KOPT-K1 (cell line): ENCODE data around the gene VAX1.
"Not testable (repeated sequence)": the region's sequence is repeated elsewhere in the genome, so short reads cannot be mapped to it uniquely, and the experiment has no call there.

ENCODE experiments used
- H3K27ac ChIP-seq: fragments of 200-600 bp; sonication (generic); 2 replicates; pipeline ENCODE4 v1.5.1; 2016; ENCODE audit warnings: antibody characterized with exemption, mild to moderate bottlenecking, low read depth, low read length; ENCODE audit not compliant: poor library complexity, severe bottlenecking
- H3K36me3 ChIP-seq: fragments of 200-600 bp; sonication (generic); 2 replicates; pipeline ENCODE4 v1.5.1; 2017; ENCODE audit warnings: antibody characterized with exemption, mild to moderate bottlenecking, low read length, moderate library complexity; ENCODE audit not compliant: insufficient read depth
- H3K9me3 ChIP-seq: fragments of 200-600 bp; sonication (generic); 2 replicates; pipeline ENCODE4 v1.5.1; 2017; ENCODE audit warnings: antibody characterized with exemption, low read length, mild to moderate bottlenecking; ENCODE audit not compliant: insufficient read depth, poor library complexity, severe bottlenecking

VAX1 gene

DNA sequence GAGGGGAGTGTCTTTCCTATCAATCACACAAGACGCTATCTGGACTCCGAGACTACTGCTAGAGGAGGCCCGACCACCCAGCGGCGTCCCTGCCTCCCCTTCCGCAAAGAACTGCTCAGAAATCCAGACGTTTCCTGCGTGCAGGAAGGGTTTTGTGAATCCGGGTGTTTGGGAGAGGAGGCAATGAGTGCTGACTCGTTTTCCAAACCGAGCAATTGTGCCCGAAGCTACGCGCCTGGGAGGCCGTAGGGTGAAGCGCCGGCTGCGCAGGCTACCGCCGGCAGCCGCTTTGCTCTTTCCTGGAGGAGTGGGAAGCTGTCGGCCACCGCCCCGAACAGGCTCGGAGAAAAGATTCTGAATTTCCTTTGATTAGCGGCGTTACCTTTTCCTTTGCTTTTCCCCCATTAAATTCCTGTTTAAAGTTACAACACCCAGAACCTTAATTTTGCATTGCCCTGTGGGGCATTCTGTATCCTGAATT is 5.3 kb downstream of the VAX1 start:
- Histone ChIP-seq H3K9me3 (peaks cover 5% of the 10 kb centered on the region), H3K27ac (no peak overlapping the region), H3K36me3 (no peaks in the 10 kb centered on the region)

DNA sequence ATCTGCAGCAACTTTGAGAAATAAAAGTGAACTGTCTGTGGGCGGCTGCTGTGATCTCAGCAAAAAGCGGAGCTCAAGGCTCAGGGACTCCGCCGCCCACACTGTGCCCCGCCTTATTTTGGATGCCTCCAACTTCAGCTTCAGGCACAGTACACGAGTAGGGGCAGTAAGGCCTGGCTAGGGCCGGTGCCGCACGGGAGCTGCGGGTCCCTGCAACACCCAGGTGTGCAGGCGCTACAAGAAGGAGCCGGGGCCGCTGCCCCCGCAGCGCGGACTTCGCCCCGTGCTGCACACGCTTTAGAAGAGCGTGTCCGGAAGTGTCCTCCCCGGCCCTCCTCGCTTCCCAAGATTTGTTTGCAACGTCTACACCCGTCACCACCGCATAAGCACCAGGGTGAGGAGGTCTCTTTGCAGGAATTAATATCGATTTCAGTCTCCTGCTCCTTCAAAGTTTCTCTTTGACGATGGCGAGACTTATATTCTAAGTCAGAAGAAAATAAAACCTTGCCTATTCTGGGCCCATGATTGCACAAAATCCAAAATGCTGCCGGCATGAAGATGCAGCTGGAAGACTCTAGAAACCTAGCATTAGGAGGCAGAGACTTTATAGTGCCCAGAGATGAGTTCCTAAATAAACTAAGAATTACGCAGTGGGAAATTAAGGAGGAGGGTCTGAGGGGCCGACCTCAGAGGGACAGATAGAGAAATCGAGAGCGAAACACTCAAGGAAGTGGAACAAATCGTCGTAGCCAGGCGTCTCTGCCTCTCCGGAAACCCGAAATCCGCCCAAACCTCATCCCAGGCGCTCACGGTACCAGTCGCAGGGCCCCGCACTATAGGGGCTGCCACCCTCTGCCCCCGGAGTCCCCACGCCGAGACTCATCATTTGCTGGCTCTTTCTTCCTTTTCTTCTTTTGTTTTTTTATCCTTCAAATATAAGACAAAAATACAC is 6.4 kb downstream of the VAX1 start:
- Histone ChIP-seq H3K9me3 (peaks cover 5% of the 10 kb centered on the region), H3K36me3 (no peaks in the 10 kb centered on the region), H3K27ac (no peak overlapping the region)

DNA sequence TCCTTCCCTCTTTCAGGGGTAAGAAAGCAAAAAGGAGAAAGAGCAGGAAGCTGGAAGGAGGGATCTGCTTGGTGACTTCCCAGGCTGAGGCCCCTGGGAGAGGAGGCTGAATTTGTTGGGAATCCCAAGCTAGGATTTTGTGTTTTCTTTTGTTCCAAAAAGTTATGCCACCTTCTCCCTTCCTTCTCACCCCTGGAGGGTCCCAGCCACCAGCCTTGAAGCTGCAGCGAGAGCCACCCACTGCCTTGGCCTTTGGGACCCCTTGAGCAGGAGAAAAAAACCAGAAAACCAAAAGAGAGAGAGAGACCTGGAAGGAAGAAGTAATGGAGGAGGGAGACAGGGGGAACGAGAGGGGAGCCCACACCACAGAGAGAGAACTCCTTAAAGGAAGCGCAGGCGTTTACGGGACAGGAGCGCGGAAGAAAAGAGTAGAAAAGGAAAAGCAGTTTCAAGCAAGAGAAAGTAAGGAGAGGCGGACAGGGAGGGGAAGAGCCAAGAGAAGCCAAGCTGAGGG is 7.2 kb downstream of the VAX1 start:
- peaks cover 5% of the 10 kb centered on the region for H3K9me3 ChIP-seq
- H3K27ac ChIP-seq: no peak overlapping the region
- H3K36me3 ChIP-seq: no peaks in the 10 kb centered on the region

DNA sequence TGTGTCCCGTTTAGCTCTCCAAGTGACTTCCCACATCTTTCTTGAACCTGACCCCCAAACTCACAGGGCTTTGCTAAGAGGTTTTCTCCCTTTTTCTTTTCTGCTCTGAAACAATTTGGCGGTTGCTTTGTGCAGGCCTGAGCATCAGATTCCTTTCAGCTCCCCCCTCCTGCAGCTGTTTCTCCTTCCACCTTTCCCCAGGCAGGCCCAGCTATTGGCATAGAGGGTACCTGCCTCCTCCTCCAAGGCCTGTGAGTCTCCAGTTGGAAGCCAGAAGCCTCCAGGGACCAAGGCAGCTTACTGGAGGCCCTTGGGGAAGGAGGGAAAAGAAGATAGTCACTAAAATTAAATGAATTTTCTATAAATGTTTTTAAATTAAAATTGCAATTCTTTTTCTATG is 7.7 kb downstream of the VAX1 start:
- peaks cover 5% of the 10 kb centered on the region for H3K9me3 ChIP-seq
- no peak overlapping the region for H3K27ac ChIP-seq
- no peaks in the 10 kb centered on the region for H3K36me3 ChIP-seq

DNA sequence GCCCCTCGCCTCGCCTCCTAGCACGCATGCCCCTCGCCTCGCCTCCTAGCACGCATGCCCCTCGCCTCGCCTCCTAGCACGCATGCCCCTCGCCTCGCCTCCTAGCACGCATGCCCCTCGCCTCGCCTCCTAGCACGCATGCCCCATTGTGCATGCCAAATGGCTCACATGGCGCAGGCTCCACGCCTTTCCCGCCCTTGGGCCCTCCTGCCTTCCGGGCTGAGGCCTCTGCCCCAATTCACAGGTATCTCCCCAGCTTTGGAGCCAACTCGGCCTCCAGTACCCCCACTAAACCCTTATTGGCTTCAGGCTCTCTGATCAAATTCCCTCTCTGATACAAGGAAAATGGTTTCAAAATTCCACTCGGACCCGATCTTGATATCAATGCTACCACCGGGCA is 11.4 kb downstream of the VAX1 start:
- H3K27ac ChIP-seq, H3K36me3 ChIP-seq, H3K9me3 ChIP-seq: not testable (repeated sequence)

DNA sequence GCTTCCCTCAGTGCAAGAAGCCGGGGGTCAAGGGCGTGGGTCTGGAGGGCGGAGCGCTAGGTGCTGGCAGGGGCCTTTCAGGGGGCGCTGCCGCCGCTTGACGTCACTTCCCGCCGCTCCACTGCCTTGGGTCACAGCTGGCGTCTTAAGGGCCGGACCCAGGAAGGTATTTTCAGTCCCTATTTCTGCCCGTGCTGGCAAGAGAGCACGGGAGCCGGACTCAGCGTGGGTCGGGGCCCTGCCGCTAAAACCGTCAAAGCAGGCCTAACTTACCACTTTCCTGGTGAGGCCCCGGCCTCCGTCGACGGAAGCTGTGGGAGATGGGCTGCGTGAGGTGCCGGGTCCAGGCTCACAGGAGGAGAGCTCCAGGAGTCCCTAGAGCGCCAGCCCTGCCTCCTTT is 12.0 kb downstream of the VAX1 start:
- no peak overlapping the region for H3K27ac ChIP-seq
- no peaks in the 10 kb centered on the region for H3K36me3 ChIP-seq
- H3K9me3 ChIP-seq: no peaks in the 10 kb centered on the region

DNA sequence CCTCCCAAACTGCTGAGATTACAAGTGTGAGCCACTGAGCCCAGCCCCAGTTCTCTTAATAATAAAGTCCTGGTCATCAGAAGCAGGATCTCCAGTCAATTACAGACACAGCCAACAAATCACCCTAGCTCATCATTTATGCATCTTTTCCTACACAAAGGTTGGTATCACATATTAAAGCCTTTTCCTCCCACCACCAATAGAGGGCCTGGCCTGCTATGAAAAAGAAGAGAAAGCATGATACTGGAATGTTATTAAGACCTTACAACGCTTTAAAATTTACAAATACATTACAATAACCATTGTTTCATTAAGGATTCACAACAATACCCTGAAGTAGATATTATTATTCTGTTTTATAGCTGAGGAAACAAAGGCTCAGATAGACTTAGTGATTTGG is 25.9 kb downstream of the VAX1 start:
- Histone ChIP-seq H3K36me3 (no peaks in the 10 kb centered on the region), H3K27ac (no peak overlapping the region), H3K9me3 (no peaks in the 10 kb centered on the region)

DNA sequence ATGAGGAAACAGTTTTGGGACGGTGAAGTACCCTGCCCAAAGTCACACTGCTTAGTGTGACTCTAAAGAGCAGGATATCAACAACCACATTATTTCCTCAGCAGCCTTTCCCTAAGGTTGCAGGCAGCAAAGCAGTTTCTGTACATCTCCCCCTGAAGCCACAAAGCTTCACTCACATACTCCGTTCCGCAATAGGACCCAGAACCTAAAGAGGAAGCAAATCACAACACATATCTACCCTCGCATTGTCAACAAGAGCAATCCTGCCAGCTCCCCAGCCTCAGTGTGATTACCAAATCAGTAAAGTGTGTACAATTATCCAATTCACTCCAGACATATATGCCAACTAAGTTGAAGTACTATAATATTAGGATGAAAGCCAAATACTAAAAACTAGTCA is 30.8 kb downstream of the VAX1 start:
- H3K36me3 ChIP-seq: no peaks in the 10 kb centered on the region
- no peaks in the 10 kb centered on the region for H3K9me3 ChIP-seq
- no peak overlapping the region for H3K27ac ChIP-seq

DNA sequence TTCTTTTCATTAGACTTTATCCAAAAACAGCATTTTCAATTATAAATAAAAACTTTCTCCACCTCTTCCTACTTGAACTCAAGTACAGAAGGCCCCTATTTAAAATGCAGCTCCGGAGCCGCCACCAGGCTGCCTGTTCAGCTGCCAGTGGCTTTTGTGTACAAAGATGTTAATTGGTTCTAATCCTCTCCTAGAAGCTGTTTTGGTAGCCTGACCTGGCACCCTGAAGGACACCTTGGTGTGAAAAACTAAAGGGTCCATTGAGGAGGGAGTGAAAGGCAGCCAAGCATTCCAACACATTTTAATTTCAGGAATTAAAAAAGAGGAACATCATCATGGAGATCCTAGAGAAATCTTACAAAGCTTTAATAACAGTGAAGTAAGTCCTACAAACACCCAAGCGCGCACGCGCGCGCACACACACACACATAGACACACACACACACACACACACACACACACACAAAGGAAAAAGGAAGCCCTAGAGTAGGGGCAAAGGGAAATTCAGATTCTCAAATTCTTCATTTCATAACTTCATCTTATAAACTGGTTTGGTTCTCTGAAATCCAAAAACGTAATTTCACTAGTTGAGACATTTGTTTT is 41.4 kb downstream of the VAX1 start:
- Histone ChIP-seq H3K9me3 (no peaks in the 10 kb centered on the region), H3K27ac (no peak overlapping the region), H3K36me3 (no peaks in the 10 kb centered on the region)

DNA sequence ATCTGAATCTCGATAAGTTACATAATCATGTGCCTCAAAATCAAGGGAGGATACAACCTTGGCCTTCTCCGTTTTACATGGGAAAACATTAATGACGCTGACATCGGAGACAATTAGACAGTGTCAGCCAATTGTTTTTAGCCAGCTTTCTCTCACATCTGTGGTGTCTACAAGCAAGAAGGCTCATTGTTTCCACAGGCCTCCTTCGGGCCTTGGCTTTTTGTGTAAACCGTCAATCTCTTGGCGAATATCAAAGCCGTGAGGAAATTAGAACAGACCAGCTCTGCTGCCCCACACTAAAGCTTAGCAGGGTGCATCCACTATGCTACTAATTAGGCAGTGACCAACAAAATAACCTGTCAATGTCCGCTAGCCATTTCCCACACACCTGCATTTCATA is 43.2 kb downstream of the VAX1 start:
- Histone ChIP-seq H3K9me3 (no peaks in the 10 kb centered on the region), H3K27ac (no peak overlapping the region), H3K36me3 (no peaks in the 10 kb centered on the region)

DNA sequence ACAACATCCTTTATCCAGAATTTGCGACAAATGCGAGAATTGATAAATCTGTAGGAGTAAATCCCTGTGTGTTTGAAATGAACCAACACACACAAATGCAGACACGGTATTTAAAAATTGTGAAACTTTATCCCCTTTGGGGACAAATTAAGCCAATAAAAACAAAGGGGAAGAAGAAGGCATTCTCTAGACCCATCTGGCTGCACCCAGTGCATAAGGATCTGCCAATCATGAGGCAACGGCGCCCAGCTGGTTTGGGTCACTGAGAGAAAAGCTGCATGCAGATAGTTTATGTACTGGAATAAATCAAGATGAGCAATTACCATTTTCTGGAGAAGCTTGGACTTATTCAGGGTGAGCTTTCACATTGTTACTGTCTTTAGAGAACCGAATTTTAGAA is 45.7 kb downstream of the VAX1 start:
- no peak overlapping the region for H3K27ac ChIP-seq
- no peaks in the 10 kb centered on the region for H3K36me3 ChIP-seq

DNA sequence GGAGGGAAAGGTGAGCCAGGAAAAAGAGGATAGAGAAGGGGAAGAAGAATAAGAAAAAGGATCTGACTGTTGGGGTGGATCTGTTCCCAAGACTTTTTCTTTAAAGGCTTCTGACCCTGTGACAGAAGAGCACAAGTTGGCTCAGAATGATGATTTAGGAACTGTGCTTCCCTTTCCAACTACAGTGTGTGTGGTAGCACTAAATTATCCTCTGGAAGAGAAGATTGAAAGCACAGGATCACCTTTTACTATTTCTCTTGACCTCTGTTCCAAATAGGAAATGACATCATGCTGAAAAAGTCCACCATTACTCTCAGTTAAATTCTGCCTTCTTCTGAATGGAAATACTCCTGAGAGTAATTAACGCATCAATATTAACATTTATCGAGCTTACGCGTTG is 47.2 kb downstream of the VAX1 start:
- no peaks in the 10 kb centered on the region for H3K36me3 ChIP-seq

More for the DNA sequence above, 45.7 kb downstream of the VAX1 start:
- no peaks in the 10 kb centered on the region for H3K9me3 ChIP-seq

DNA sequence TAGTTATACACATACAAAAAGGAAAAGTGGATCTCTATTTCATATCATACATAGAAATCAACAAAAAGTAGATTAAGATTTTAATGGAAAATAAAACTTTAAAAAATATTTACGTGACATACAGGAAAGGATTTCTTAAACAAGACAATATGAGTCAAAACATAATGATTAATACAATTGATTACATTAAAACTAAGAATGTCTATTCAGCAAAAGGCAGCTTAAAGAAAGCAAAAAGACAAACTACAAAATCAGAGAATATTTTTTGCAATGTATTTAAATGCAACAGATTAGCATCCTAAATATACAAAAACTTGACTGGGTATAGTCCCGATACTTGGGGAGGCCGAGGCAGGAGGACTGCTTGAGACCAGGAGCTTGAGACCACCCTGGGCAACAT is 50.5 kb downstream of the VAX1 start:
- no peaks in the 10 kb centered on the region for H3K36me3 ChIP-seq
- no peak overlapping the region for H3K27ac ChIP-seq

More for the DNA sequence above, 47.2 kb downstream of the VAX1 start:
- Histone ChIP-seq H3K9me3 (no peaks in the 10 kb centered on the region), H3K27ac (no peak overlapping the region)

DNA sequence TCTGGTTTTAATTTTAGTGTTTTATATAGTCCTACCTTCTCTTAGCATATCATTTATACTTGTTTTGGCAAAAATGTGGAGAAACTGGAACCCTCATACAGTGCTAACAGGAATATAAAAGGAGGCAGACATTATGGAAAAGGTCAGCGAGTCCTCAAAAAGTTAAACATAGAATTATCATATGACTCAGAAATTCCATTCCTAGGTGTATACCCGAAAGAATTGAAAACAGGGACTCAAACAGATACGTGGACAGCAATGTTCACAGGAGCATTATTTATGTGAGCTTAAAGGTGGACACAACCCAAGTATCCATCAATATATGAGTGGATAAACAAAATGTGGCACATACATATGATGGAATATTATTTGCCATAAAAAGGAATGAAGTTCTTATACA is 51.5 kb downstream of the VAX1 start:
- Histone ChIP-seq H3K27ac (no peak overlapping the region), H3K9me3 (no peaks in the 10 kb centered on the region), H3K36me3 (no peaks in the 10 kb centered on the region)

More for the DNA sequence above, 50.5 kb downstream of the VAX1 start:
- H3K9me3 ChIP-seq: no peaks in the 10 kb centered on the region

DNA sequence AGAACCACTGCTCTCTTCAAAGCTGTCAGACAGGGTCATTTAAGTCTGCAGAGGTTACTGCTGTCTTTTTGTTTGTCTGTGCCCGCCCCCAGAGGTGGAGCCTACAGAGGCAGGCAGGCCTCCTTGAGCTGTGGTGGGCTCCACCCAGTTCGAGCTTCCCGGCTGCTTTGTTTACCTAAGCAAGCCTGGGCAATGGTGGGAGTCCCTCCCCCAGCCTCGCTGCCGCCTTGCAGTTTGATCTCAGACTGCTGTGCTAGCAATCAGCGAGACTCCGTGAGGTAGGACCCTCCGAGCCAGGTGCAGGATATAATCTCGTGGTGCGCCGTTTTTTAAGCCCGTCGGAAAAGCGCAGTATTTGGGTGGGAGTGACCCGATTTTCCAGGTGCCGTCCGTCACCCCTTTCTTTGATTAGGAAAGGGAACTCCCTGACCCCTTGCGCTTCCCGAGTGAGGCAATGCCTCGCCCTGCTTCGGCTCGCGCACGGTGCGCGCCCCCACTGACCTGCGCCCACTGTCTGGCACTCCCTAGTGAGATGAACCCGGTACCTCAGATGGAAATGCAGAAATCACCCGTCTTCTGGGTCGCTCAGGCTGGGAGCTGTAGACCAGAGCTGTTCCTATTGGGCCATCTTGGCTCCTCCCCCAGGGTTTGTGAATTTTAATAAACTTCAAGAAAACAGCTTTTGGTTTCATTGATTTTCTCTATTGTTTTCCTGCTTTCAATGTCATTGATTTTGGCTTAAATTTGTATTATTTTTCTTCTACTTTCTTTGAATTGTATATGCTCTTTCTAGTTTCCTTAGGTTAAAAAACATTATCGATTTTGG is 53.4 kb downstream of the VAX1 start:
- not testable (repeated sequence) for H3K27ac ChIP-seq, H3K9me3 ChIP-seq, H3K36me3 ChIP-seq
